NCI-H345 (cell line): ENCODE data around the gene MAST4.

Experiments
- DNase-seq: peaks from one replicate; lab custom pipeline; 2025; lab: John Stamatoyannopoulos, UW

MAST4 gene

DNA sequence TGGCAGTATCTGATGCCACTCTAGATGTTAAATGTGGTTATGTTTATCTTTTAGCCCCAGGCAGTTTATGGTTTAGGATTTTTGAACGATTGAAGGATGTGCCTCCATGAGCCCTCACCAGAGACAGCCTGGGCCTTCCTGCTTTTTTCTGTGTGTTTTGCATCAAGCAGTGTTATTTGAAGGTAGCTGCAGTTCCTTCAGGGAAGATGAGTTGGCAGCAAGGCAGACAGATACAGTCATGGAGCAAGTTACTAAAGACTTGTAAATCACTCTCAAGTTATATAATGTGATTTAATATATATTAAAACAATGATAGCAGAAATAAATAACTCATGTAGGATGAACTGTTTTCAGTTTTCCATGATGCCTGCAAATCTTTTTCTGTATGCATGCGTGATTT, 395.6 kb downstream of the MAST4 start:
- no peak for DNase-seq

DNA sequence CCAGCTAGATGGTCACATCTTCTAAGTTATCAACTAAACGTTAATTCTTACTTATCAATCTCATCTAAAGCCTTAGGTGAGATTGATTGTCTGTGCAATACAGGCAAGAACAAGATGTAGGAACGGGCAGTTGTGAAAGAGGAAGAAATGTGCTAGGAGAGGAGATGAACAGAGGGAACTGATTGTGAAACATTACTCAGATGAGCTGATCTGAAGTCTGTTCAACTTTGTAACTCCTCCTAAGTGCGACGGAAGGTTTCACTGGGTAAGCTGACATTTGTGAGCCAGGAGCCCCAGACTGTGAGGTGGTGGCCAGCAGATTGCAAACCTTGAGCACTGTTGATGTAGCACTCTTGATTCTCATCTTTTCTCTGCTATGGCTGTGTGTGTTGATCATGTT, 396.4 kb downstream of the MAST4 start:
- no peak for DNase-seq

- DNase-seq = no peak
Measured at GRCh38 chr5:66993448-66993847, 397.3 kb downstream of the MAST4 start.

DNA sequence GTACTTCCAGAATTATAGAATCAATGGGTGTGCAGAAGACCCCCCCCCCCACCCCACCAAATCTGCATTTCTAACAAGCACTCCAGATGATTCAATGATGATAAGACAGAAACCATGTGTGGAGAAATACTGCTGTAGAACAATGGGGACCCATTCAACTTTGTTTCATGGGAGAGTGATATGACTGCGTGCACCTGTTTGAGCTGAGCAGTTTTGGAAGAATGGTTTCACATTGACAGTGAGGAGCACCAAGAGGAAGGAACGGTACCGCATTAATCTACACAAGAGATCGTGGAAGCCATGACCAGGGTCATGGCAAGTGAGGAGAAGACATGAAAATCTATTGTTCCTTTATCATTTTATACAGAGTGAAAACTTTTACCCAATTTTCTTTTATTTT, 397.7 kb downstream of the MAST4 start:
- DNase-seq = no peak

DNA sequence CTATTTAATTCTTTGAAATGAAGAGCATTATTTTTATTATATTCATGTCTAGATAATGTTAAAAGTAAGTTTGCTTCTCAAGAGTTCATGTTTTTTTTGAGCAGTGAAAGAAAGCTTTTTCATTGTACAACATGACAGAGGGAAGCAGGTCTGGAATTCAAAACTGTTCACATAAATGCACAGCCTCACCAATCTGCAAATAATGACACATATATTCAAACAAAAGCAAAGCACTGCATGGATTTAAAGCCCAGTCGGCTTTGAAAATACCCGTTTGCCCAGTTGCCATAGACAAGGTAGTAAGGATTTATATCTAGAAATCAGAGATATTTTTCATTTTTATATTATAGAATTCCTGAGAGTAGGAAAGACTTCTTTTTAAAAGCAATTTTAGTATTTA, 398.6 kb downstream of the MAST4 start:
- no peak for DNase-seq

DNA sequence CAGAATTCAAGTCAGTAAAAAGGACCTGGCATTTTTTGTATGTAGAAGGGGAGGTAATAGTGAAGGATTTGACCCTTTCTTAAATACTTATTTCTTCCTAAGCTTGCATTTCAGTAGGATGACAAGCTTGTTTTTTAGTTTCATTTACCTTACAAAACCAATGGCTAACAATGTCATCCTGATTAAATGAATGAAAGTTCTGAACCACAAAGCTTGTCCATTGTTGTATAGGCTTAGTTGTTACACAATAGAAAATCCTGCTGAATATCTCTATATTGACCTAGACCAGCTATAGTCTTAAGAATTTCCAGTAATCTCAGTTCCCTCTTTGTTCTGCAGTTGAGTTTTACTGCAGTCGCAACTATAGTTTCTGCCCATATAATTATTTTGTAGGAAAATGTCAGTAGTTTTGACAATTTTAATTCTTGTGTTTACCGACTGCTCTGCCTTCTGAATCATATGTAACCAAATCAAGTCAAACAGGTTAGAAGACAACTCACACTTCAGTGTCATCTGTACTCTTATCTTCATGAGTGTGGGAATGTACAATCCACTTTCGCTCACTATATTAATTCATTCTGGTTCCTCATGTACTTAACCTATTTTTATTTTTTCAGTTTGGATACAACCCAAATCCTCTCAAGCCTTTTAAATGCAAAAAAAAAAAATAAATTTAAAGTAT, 404.7 kb downstream of the MAST4 start:
- no peak for DNase-seq

DNA sequence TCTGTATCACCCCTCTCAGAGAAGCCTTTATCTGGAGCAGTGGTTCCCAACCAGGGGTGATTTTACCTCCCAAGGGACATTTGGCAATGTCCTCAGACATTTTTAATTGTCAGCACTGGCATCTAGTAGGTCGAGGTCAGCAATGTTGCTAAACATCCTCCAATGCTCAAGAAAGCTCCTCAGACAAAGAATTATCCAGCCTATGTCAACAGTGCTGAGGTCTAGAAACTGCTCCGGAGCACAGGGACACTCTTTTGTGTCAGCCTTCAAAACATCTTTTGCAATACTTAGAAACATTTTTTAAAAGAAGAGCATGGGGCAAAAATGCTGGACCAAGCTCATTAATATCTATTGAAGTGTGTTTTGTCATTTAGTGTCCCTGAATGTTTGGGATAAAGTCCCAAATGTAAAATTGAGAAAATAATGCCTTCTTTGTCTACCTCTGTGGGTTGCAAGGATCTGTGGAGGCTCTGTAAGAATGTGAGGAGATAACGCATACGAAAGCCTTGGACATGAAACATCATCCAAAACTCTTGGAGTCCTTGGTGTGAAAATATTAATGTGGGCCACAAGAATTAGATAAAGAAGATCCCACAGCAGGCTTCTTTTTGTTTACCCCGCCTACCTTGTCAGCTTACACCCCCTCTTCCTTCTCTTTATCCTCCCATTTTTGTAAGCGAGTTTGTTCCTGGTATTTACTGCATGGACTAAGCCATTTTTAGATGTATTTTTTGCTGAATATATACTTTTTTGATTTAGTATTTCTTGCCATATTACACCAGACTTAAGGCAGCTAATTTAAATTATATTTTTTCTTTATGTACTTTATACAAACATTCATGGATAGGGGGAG, 406.9 kb downstream of the MAST4 start:
- DNase-seq = no peak

- no peak for DNase-seq
Measured at GRCh38 chr5:67003685-67003934, 407.4 kb downstream of the MAST4 start.

- peak; percentile 78 for DNase-seq
Measured at GRCh38 chr5:67003935-67004729, 407.9 kb downstream of the MAST4 start.

- no peak for DNase-seq
Measured at GRCh38 chr5:67004730-67005350, 408.6 kb downstream of the MAST4 start.

- DNase-seq = no peak
Measured at GRCh38 chr5:67005737-67006499, 409.7 kb downstream of the MAST4 start.

- DNase-seq = no peak
Measured at GRCh38 chr5:67006500-67006848, 410.3 kb downstream of the MAST4 start.

- DNase-seq = no peak
Measured at GRCh38 chr5:67009028-67009427, 412.8 kb downstream of the MAST4 start.

DNA sequence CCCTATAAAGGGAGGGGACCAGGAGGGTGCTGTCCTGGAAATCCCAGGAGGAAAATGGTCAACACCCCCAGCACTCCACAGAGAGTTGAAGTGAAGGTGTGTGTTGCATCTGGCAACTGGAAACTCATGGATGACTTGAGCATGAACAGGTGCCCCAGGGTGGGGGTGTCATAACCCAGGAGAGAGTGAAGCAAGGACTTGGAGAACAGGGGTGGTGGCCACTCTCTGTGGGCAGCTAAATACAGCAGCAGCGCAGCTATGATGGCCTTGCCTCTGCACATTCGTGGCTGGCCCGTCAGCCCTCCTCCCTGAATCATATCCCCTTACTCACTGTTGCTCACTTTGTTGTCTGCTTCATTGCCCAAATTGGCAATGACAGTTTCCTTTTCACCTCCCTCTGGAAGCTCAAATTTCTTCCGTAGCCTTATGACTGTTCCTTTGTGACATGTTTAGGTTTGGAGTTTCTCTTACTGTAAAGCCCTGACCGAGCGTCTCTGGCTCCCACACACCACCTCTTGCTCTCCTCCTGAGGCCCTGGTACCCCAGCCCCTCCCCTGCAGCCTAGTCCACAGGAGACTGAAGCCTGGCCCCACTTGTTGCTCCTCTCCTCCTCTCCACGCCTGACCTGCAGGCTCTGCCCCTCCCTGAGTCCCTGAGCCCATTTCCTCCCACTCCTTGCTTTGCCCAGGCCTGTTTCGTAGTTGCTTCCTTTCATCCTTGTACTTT, 414.7 kb downstream of the MAST4 start:
- DNase-seq = peak; percentile 8

GRCh38 chr5:67011422-67011821, 415.2 kb downstream of the MAST4 start:
- DNase-seq = no peak

DNA sequence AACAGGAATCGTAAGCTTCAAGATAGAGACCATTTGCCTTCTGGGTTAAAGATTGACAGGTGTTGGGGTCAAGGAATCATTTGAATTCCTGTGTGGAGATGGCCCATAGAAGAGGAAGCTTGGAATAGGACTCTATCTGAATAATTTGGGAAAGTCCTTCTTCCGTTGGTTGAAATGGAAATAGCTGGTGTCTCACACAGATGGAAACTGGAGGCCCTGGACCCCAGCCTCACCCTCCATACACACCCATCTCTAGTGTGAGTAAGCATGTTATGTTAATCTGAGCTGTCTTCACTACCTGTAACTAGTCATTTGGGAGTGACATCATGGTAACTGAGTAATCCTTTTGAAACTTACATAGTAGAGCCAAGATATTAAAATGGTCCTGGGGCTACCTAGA, 416.0 kb downstream of the MAST4 start:
- no peak for DNase-seq

- DNase-seq = no peak
Measured at GRCh38 chr5:67013719-67014118, 417.5 kb downstream of the MAST4 start.

- DNase-seq = no peak
Measured at GRCh38 chr5:67014191-67014590, 418.0 kb downstream of the MAST4 start.

- no peak for DNase-seq
Measured at GRCh38 chr5:67014957-67015400, 418.8 kb downstream of the MAST4 start.

DNA sequence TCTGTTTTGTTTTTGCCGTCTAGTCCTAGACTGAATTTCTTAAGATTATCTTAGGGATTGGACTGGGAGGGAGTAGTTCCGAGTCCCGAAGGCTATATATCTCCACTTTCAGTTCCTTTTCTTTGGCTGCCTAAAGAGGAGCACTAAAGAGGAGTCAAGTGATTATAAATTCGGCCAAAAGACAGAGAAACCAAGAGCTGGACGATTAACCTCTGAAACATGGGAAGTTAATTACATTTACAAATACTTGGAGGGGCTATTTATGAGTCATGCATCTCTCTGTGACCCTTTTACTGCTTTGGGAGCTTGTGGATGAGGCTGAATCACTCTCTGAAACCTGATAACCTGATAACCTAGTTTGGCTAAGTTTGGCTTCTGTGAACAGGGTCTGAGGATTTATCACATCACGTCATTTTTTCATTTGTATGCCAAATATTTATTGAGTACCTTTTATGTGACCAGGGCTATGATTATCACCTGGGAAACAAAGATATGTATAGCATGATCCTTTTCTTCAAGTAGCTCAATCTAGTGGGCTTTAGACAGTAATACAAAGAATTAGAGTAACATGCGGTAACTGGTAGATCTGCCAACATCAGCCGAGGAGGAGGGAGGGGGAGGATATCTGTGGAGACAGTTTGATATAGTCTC, 419.5 kb downstream of the MAST4 start:
- DNase-seq = no peak
